Activated CD4-positive, alpha-beta T cell treated with anti-CD3 and anti-CD28 coated beads, Interleukin-2, amount 50 U/mL, for 1 hour (primary cell): ENCODE data around the gene RAB8B.
"Not testable (repeated sequence)": the region's sequence is repeated elsewhere in the genome, so short reads cannot be mapped to it uniquely, and the experiment has no call there.

Experiments
- DNase-seq: peaks from one replicate; pipeline ENCODE4 v3.0.0-alpha.2; 2020

Gene RAB8B

GRCh38 chr15:63186065-63186464 is 3.3 kb upstream of the RAB8B start:
- no peak for DNase-seq

GRCh38 chr15:63187589-63188226 is 1.7 kb upstream of the RAB8B start:
- DNase-seq = no peak

- no peak for DNase-seq
Observed at GRCh38 chr15:63188247-63188925, 1.0 kb upstream of the RAB8B start.

DNA sequence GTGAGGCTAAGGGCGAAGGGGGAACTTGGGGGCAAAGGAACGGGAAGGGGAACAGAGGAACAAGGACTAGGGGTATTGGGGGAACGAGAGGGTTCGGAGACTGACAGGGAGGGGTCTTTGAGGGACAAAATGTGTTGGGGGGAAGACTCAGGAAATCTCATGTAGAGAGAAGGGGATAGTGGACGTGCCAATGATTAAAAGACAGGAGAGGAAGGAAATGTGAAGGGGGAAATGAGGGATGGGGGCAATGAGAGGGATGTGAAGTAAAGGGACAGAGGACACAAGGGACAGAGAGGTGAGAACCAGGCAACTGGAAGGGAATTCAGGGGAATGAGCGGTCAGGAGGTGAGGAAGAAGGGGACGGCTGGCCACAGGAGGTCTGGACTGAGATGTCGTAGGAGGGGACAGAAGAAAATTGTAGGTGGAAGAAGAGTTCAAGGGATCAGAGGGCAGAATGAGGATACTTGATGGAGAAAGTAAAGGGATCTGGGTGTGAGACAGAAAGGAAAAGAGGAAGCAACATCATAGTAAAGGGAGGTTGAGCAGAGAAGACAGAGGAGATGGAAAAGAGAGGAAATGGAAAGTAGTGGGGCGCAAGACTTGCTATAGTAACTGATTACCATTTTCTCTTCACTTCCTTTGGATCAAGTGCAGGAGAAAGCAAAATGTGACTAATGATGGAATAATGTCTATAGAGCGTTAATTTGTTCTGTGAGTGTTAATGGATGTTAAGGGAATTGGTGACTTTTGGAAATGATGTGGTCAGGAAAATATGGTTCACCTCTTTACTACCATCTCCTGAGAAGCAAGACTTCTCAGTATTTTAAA is 749 bp downstream of the RAB8B start:
- no peak for DNase-seq

DNA sequence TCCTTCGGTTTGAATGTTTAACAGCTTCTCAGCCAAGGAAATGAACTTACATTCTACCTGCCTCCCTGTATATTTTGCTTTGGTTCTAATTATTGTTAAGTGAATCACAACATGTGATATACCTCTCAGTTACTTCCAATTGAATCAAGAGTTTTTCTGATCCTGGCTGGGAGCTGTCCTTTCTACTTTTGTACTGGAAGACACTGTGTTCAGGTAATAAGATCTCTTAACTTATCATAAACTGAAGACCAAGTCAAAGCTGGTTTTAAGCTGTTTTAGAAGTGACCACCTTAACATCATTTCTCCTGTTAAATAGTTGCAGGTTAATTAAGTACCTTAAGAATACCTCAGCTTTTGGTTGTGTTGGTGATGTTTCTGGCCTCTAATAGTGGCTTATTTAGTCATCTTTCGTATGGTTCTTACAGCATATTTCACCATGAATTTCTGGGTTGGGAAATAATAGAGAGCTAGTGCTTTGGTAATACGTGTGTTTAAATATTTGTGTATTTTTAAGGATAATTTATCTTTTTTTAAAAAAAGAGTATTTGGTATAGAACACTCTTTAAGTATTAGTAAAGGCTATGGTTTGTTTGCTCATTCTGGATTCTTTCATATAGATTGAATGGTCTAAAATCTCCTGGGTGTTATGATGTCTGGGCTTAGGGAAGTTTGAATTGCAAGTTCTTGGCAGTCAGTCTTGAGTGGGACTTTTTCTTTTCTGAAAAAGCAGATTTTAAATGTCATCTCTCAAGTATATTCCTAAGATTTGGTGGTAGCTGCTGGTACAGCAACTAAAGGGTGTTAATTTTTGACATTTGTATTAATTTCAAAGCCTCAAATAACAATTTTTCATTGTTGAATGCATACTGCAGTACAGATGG is 1.6 kb downstream of the RAB8B start:
- DNase-seq = no peak

GRCh38 chr15:63191895-63192618 is 2.7 kb downstream of the RAB8B start:
- DNase-seq = peak; percentile 35

- DNase-seq = no peak
Observed at GRCh38 chr15:63192619-63193206, 3.3 kb downstream of the RAB8B start.

- no peak for DNase-seq
Observed at GRCh38 chr15:63194302-63194701, 4.9 kb downstream of the RAB8B start.

GRCh38 chr15:63194880-63195568 is 5.6 kb downstream of the RAB8B start:
- DNase-seq = no peak

DNA sequence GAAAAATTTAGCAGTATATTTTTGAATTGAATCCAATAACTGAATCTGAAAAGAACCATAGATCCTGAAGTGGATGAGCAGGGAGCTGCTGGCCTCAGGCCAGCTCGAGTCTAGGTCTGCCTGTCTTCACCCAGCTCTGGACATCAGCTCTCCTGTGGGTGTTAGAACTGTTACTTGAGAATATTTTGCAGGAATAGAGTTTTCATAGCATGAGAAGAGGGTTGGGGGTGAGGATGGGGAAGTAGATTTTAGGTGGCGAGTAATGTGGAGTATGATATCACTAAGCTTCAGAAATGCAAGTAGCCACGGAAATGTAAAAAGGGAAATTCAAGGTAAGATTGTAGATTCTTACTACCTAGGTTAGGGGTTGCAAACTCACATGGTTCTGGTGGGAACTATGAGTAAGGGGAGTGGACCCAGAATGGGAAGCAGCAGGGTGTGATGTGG is 6.2 kb downstream of the RAB8B start:
- DNase-seq = no peak

DNA sequence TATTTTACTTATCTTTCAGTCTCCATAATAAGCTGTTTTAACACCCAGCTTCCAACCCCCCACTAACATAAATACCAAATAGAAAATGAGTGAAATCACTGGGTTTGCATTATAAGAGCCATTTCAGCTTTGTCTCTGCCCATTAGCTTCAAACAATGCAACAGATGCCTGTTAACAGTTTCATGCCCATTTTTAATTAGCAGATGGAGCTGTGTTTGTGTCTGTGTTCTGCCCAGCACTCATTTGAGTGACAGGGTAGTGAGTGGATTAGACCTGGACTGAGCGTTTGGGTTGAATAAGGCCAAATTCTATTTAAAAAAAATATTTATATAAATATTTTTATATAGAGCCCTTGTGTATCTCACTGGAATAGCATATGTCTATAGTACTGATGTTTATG is 7.4 kb downstream of the RAB8B start:
- DNase-seq = no peak

DNA sequence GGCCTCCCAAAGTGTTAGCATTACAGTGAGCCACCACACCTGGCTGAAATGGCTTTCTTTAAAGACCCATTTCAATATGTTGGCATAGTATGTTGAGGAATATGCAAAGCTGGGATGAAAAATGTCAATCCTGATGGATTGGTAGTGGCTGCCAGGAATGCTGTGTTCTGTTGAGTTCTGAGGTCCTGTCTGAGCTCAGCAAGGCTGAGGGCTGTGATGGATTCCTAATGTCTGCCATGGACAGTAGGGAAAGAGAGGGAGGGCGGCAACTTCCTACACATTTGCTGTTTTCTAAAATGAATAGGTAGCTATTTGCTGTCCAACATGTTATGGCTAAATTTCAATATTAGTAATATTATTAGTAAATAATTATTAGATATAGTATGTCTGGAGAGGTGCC is 8.2 kb downstream of the RAB8B start:
- DNase-seq = no peak

- no peak for DNase-seq
Observed at GRCh38 chr15:63198371-63199250, 9.2 kb downstream of the RAB8B start.

DNA sequence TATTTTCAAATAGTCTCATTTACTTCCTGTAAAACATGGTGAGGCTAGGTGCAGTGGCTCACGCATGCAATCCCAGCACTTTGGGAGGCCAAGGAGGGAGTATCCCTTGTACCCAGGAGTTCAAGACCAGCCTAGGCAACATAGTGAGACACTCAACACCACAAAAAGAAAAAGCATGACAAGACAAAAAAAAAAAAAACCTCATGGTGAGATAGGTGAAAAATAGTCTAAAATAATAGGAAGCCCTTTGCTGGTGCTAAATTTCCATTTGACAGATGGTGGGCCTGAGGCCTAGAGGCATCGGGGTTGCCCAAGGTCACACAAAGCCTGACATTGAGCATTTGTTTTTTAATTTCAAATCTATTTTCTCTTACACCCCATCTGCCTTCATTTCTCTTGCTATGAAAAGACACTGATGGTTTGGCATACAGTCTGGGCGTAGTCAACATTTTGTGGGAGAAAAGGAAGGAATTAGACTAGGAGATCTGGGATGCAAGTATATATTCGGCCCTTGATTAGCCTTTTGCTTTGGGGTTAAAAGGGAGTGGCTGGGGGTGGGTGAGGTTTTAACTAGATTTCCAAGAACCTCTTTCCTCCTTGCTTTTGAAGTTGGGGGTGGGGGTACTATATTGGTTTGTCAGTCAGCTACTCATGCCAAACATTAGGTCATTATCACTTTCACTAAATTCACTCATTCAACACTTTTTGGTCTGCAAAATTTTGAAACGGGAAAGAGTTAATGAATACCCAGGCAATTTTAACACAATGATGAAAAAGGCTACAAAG is 11.3 kb downstream of the RAB8B start:
- DNase-seq = no peak

DNA sequence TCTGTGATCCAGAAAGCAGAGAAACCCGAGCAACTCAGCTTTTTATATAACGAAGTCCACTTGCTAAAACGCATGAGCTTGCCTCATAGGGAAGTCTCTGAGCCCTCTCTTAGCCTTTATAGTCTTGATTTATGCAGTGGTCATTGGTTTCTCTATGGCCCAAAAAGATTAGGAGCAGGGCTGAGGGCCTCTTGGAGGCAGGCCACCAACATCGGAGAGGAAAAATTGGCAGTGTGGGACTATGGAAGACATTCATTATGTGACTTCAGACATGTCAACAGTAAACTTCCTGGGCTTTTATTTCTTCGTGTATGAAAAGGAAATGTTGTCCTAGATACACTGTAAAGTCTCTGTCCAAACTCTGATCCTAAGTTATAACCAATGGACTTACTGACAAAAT is 13.5 kb downstream of the RAB8B start:
- DNase-seq = no peak

- peak; percentile 19 for DNase-seq
Observed at GRCh38 chr15:63203451-63204090, 14.2 kb downstream of the RAB8B start.

DNA sequence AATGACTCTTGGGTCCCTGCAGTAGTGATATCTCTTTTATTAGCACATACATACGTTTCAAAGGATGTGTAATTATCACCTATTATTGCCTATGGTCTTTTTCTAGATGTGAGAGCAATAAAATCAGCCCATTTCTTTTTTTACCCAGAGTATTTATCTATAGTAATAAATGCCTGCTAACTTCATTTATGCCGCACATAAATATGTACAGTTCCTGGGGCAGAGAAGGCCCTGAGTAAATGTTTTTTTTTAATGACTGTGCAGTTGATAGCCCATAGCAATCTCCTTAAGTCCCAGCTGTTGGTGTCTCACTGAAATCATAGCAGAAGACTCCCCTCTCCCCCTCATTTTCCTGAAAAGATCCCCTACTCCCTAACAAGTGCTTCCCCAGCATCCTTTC is 16.7 kb downstream of the RAB8B start:
- DNase-seq = no peak

DNA sequence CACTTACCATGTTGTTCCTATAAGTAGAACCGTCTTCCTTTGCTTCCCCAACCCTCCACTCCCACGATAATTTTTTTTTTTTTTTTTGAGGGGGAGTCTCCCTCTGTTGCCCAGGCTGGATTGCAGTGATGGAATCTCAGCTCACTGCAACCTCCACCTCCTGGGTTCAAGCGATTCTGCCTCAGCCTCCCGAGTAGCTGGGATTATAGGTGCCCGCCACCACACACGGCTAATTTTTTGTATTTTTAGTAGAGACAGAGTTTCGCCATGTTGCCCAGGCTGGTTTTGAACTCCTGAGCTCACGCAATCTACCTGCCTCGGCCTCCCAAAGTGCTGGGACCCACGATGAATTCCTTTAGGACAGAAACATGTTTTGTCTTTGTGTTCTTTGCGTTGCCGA is 19.4 kb downstream of the RAB8B start:
- not testable (repeated sequence) for DNase-seq
